Lung (tissue), 12 donors: ENCODE measurements around the gene EXOSC2. TPM values are rescaled to one million over a fixed set of nuclear protein-coding genes. Genes with fewer than 3 reads are reported as not detected.

Source experiments
- ATAC-seq: fragments of 200-7000 bp; cut with Tn5 transposase; one replicate; pipeline ENCODE4 v1.9.1; 2020; ENCODE audit warnings: moderate number of reproducible peaks; ENCODE audit not compliant: insufficient read depth, low FRiP score
- DNase-seq, 3 donors: peaks; one replicate each; pipeline ENCODE4 v3.0.0-alpha.2; 2013 to 2017
- H3K27ac ChIP-seq, 2 donors: one replicate each; pipeline ENCODE4 v1.5.1; 2013; ENCODE audit warnings: mild to moderate bottlenecking in 2 of 2, moderate library complexity in 2 of 2, control low read depth in 1 of 2, inconsistent platforms in 1 of 2, low read depth in 1 of 2, low read length in 1 of 2
- H3K27me3 ChIP-seq, 3 donors: one replicate each; pipeline ENCODE4 v1.5.1; 2013; ENCODE audit warnings: low read length in 2 of 3; ENCODE audit not compliant: control insufficient read depth in 3 of 3, insufficient read depth in 3 of 3
- H3K36me3 ChIP-seq, 4 donors: one replicate each; pipeline ENCODE4 v1.5.1; 2013; ENCODE audit warnings: low read length in 4 of 4, mild to moderate bottlenecking in 1 of 4, moderate library complexity in 1 of 4; ENCODE audit not compliant: control insufficient read depth in 4 of 4, insufficient read depth in 4 of 4
- H3K4me1 ChIP-seq, 5 donors: one replicate each; pipeline ENCODE4 v1.5.1; 2013; ENCODE audit warnings: low read length in 5 of 5, mild to moderate bottlenecking in 2 of 5, moderate library complexity in 1 of 5; ENCODE audit not compliant: control insufficient read depth in 5 of 5, insufficient read depth in 5 of 5
- H3K4me3 ChIP-seq: one replicate; pipeline ENCODE4 v1.5.1; 2013; ENCODE audit warnings: mild to moderate bottlenecking, control low read depth, moderate library complexity
- H3K9ac ChIP-seq, 2 donors: one replicate each; pipeline ENCODE4 v1.5.1; 2013; ENCODE audit warnings: low read length in 2 of 2, control low read depth in 1 of 2; ENCODE audit not compliant: insufficient read depth in 1 of 2
- H3K9me3 ChIP-seq, 4 donors: one replicate each; pipeline ENCODE4 v1.5.1; 2013; ENCODE audit warnings: low read length in 3 of 4, mild to moderate bottlenecking in 1 of 4, moderate library complexity in 1 of 4; ENCODE audit not compliant: control insufficient read depth in 4 of 4, insufficient read depth in 3 of 4
- CTCF ChIP-seq: IDR thresholded peaks from 2 replicates; pipeline ENCODE4 v1.5.1; 2012; ENCODE audit warnings: mild to moderate bottlenecking; ENCODE audit errors: control extremely low read depth, extremely low read depth
- WGBS, 2 donors: extraction: QIAGEN DNeasy Blood & Tissue Kit; methylation state at CpG; one replicate each; pipeline ENCODE4 v1.1.7; 2013; 5-methylcytosine and 5-hydroxymethylcytosine counted together
- polyA plus RNA-seq, 2 donors: library from polyadenylated mRNA; stranded (reverse); fragments of 200-250 nt; gene quantifications; one replicate each; pipeline ENCODE4 v1.2.1, GENCODE V29; 2013
- total RNA-seq, 2 donors: library from RNA; depleted of rRNA in 1 of 2; stranded (reverse); fragments of >200 nt in 1 of 2; gene quantifications; one replicate each; pipeline ENCODE4 v1.2.1, GENCODE V29; 2014 to 2021
- donor health status: control.
- donor health status: control.
- donor health status: Bipolar disorder and iron deficiency.
- donor health status: healthy.
- donor health status: DM: yes; HTN: yes; CAD: no.

Gene EXOSC2
- total and polyA plus RNA-seq, 4 donors, result 15.3 to 23.0 (median 19.0) TPM

- no peak overlapping the region for H3K27ac ChIP-seq
- DNase-seq (no peak), ATAC-seq (no peak)
- no peaks in the 10 kb centered on the region for H3K9me3 ChIP-seq
- H3K9ac ChIP-seq, result peak overlapping the region in 1 of 2 donors; percentile 38
- H3K4me3 ChIP-seq, result no peak overlapping the region
- 71 to 92% methylated on average over 3 of the region's 3 CpGs for WGBS, 2 donors
- H3K4me1 ChIP-seq, result peaks cover 0 to 25% (median 6%) of the 10 kb centered on the region in 5 donors
- H3K27me3 ChIP-seq, result no peaks in the 10 kb centered on the region
- no peak for TF ChIP-seq CTCF
- no peaks in the 10 kb centered on the region for H3K36me3 ChIP-seq
Observed at GRCh38 chr9:130718562-130718961, 25.0 kb downstream of the EXOSC2 start.

- no peak for DNase-seq
- Histone ChIP-seq H3K36me3 (no peaks in the 10 kb centered on the region), H3K9me3 (no peaks in the 10 kb centered on the region), H3K27me3 (no peaks in the 10 kb centered on the region), H3K9ac (no peak overlapping the region), H3K27ac (no peak overlapping the region), H3K4me1 (peaks cover 0 to 7% (median 4%) of the 10 kb centered on the region in 5 donors), H3K4me3 (no peak overlapping the region)
- 94 to 97% methylated on average over 10 of the region's 10 CpGs for WGBS, 2 donors
- no peak for ATAC-seq
- no peak for TF ChIP-seq CTCF
Observed at GRCh38 chr9:130720762-130721161, 27.2 kb downstream of the EXOSC2 start.

GRCh38 chr9:130728721-130729120 lies 35.1 kb downstream of the EXOSC2 start:
- H3K4me1 ChIP-seq, result peaks cover 0 to 9% (median 4%) of the 10 kb centered on the region in 5 donors
- no peak for DNase-seq
- H3K36me3 ChIP-seq, result no peaks in the 10 kb centered on the region
- no peak overlapping the region for H3K4me3 ChIP-seq
- H3K27me3 ChIP-seq, result no peaks in the 10 kb centered on the region
- 87 to 93% methylated on average over 3 of the region's 3 CpGs for WGBS, 2 donors
- H3K9ac ChIP-seq, result no peak overlapping the region
- no peak for TF ChIP-seq CTCF
- H3K9me3 ChIP-seq, result no peaks in the 10 kb centered on the region
- H3K27ac ChIP-seq, result no peak overlapping the region
- no peak for ATAC-seq

GRCh38 chr9:130729145-130729544 lies 35.6 kb downstream of the EXOSC2 start:
- no peak overlapping the region for H3K9ac ChIP-seq
- no peaks in the 10 kb centered on the region for H3K36me3 ChIP-seq
- H3K4me1 ChIP-seq, result peaks cover 0 to 10% (median 5%) of the 10 kb centered on the region in 5 donors
- no peaks in the 10 kb centered on the region for H3K27me3 ChIP-seq
- H3K27ac ChIP-seq, result no peak overlapping the region
- H3K4me3 ChIP-seq, result no peak overlapping the region
- H3K9me3 ChIP-seq, result no peaks in the 10 kb centered on the region
- ATAC-seq (no peak), DNase-seq (no peak)
- 98% methylated on average over 2 of the region's 2 CpGs for WGBS, 2 donors
- TF ChIP-seq CTCF, result no peak
